HG03378 (cell line): Measurements from ENCODE around the gene PPP1R8.
"Not testable (repeated sequence)": the region's sequence is repeated elsewhere in the genome, so short reads cannot be mapped to it uniquely, and the experiment has no call there.

Experiments used
- ATAC-seq: cut with Tn5 transposase; IDR thresholded peaks from one replicate; pipeline ENCODE4 v1.9.1; 2021; ENCODE audit warnings: mild to moderate bottlenecking, moderate library complexity; ENCODE audit not compliant: unreplicated experiment

PPP1R8 gene

GRCh38 chr1:27831568-27832410 lies 1.2 kb downstream of the PPP1R8 start:
- ATAC-seq = no peak

- no peak for ATAC-seq
These were observed 2.2 kb downstream of the PPP1R8 start for GRCh38 chr1:27832762-27833161.

GRCh38 chr1:27833470-27833869 lies 2.9 kb downstream of the PPP1R8 start:
- no peak for ATAC-seq

- no peak for ATAC-seq
These were observed 4.5 kb downstream of the PPP1R8 start for GRCh38 chr1:27835046-27835445.

GRCh38 chr1:27835501-27835900 lies 4.9 kb downstream of the PPP1R8 start:
- no peak for ATAC-seq

GRCh38 chr1:27849951-27850350 lies 19.4 kb downstream of the PPP1R8 start:
- ATAC-seq = no peak

GRCh38 chr1:27855085-27855484 lies 24.5 kb downstream of the PPP1R8 start:
- no peak for ATAC-seq

- ATAC-seq = no peak
These were observed 26.2 kb downstream of the PPP1R8 start for GRCh38 chr1:27856561-27857343.

GRCh38 chr1:27857552-27857951 lies 27.0 kb downstream of the PPP1R8 start:
- ATAC-seq = not testable (repeated sequence)

- ATAC-seq = no peak
These were observed 27.7 kb downstream of the PPP1R8 start for GRCh38 chr1:27858072-27858948.

- ATAC-seq = no peak
These were observed 28.5 kb downstream of the PPP1R8 start for GRCh38 chr1:27858949-27859576.

GRCh38 chr1:27861436-27861835 lies 30.9 kb downstream of the PPP1R8 start:
- no peak for ATAC-seq

GRCh38 chr1:27862004-27862403 lies 31.4 kb downstream of the PPP1R8 start:
- ATAC-seq = no peak

- no peak for ATAC-seq
These were observed 32.3 kb downstream of the PPP1R8 start for GRCh38 chr1:27862671-27863537.

GRCh38 chr1:27863538-27863915 lies 32.9 kb downstream of the PPP1R8 start:
- no peak for ATAC-seq

GRCh38 chr1:27864264-27864895 lies 33.8 kb downstream of the PPP1R8 start:
- no peak for ATAC-seq

GRCh38 chr1:27865821-27866220 lies 35.2 kb downstream of the PPP1R8 start:
- no peak for ATAC-seq

- no peak for ATAC-seq
These were observed 38.0 kb downstream of the PPP1R8 start for GRCh38 chr1:27868556-27868931.
